ENCODE results near the gene HCN1. TPM values are rescaled to one million over a fixed set of nuclear protein-coding genes. Genes with fewer than 3 reads are reported as not detected.

The HCN1 gene
- total and polyA plus RNA-seq, 2 of the 8 experiments (the other 6 are each of a cell fraction or from before 2014, with no cell fraction given) = 1.1 to 6.7 TPM

GRCh38 chr5:45484781-45485180 is 211.4 kb downstream of the HCN1 start:
- no peaks in the 10 kb centered on the region for H3K36me3 ChIP-seq (ENCODE audit: control insufficient read depth in 2 of 4, insufficient read depth in 4 of 4, low read length in 3 of 4)
- H3K79me1 ChIP-seq (ENCODE audit: low read depth, low read length) = no peaks in the 10 kb centered on the region
- H2BK20ac ChIP-seq (ENCODE audit: low read length) = no peak overlapping the region
- H3K14ac ChIP-seq (ENCODE audit: insufficient read length) = no peak overlapping the region
- no peak overlapping the region for H2AK5ac ChIP-seq (ENCODE audit: low read depth, low read length)
- POLR2A ChIA-PET (ENCODE audit: partially characterized antibody) = no interaction called here
- H2BK12ac ChIP-seq (ENCODE audit: low read depth, low read length) = no peak overlapping the region
- H3K18ac ChIP-seq (ENCODE audit: extremely low read depth, low read length) = no peak overlapping the region
- no peak overlapping the region for H3K27ac ChIP-seq (ENCODE audit: low read depth, low read length)
- H4K5ac ChIP-seq (ENCODE audit: insufficient read length, low read depth, low read length) = no peak overlapping the region
- H3K4ac ChIP-seq (replicated peaks; ENCODE audit: insufficient read length, low read depth, low read length) = no peak overlapping the region
- H3K56ac ChIP-seq (replicated peaks; ENCODE audit: insufficient read length, low read depth, low read length) = no peak overlapping the region
- DNase-seq (ENCODE audit: low read depth in 1 of 2, low spot score in 2 of 2) = no peak
- no peak overlapping the region for H4K8ac ChIP-seq (ENCODE audit: extremely low read depth, insufficient read depth, low read length)
- no peak overlapping the region for H2AFZ ChIP-seq (ENCODE audit: low read length)
- H3K79me2 ChIP-seq (ENCODE audit: control insufficient read depth in 1 of 2, insufficient read depth in 2 of 2, low read length in 2 of 2) = no peaks in the 10 kb centered on the region
- no peak overlapping the region for H3K9ac ChIP-seq (replicated peaks in 1 of 4; ENCODE audit: extremely low read depth in 1 of 4, low read depth in 3 of 4, low read length in 3 of 4)
- no peaks in the 10 kb centered on the region for H3K4me1 ChIP-seq (replicated peaks in 1 of 4; ENCODE audit: control insufficient read depth in 3 of 4, insufficient read depth in 4 of 4, low read length in 3 of 4)
- no peak overlapping the region for H4K91ac ChIP-seq (replicated peaks; ENCODE audit: insufficient read length, low read length)
- H3K4me3 ChIP-seq (ENCODE audit: extremely low read depth in 1 of 4, insufficient read depth in 2 of 4, low read depth in 3 of 4, low read length in 4 of 4) = no peak overlapping the region
- no peak for FAIRE-seq
- H3K23me2 ChIP-seq (ENCODE audit: low read depth, low read length) = no peaks in the 10 kb centered on the region
- H4K20me1 ChIP-seq (replicated peaks in 1 of 2; ENCODE audit: control insufficient read depth in 1 of 2, insufficient read depth in 2 of 2, low read length in 2 of 2) = no peaks in the 10 kb centered on the region
- H3K27me3 ChIP-seq (replicated peaks in 1 of 4; ENCODE audit: control insufficient read depth in 3 of 4, extremely low read depth in 1 of 4, insufficient read depth in 3 of 4, low read length in 3 of 4) = no peaks in the 10 kb centered on the region
- no peak overlapping the region for H3K23ac ChIP-seq (ENCODE audit: insufficient read length)
- H2BK120ac ChIP-seq (replicated peaks; ENCODE audit: low read depth, low read length) = no peak overlapping the region
- TF ChIP-seq BRCA1 (IDR thresholded peaks at IDR 0.05; ENCODE audit: low read depth, low read length) (no peak), KDM5A (IDR thresholded peaks at IDR 0.05; ENCODE audit: low read length) (no peak), SIN3A (conservative IDR thresholded peaks at IDR 0.05 in 1 of 2, IDR thresholded peaks at IDR 0.05 in 1 of 2; ENCODE audit: low read depth in 1 of 2, low read length in 2 of 2) (no peak), SIX5 (IDR thresholded peaks at IDR 0.05; ENCODE audit: low read depth, low read length) (no peak), GABPA (IDR thresholded peaks at IDR 0.05; ENCODE audit: borderline replicate concordance, insufficient read depth, low read length) (no peak), KDM4A (IDR thresholded peaks at IDR 0.05; ENCODE audit: low read depth, low read length, severe bottlenecking) (no peak), TAF1 (IDR thresholded peaks at IDR 0.05; ENCODE audit: low read depth, low read length) (no peak), FOSL1 (IDR thresholded peaks at IDR 0.05; ENCODE audit: insufficient read depth, low read depth, low read length) (no peak), MAX (IDR thresholded peaks at IDR 0.05) (no peak), YY1 (IDR thresholded peaks at IDR 0.05; ENCODE audit: low read depth, low read length) (no peak), EP300 (IDR thresholded peaks at IDR 0.05; ENCODE audit: borderline replicate concordance in 1 of 2, low read depth in 2 of 2, low read length in 2 of 2) (no peak), ZNF274 (IDR thresholded peaks at IDR 0.05; ENCODE audit: borderline replicate concordance, extremely low read depth, low read length) (no peak), TAF7 (optimal IDR thresholded peaks at IDR 0.05; ENCODE audit: borderline replicate concordance, low read depth, low read length) (no peak), CHD1 (IDR thresholded peaks at IDR 0.05; ENCODE audit: low read depth, low read length) (no peak), POU5F1 (IDR thresholded peaks at IDR 0.05; ENCODE audit: low read depth, low read length) (no peak)
- CTCF ChIA-PET (ENCODE audit: partially characterized antibody) = interaction anchor here (0.6 kb wide), 1 partner anchor 266 kb away, joined by 5 read pairs; no protein-coding TSS in a partner anchor
- H3K4me2 ChIP-seq (ENCODE audit: insufficient read depth in 1 of 2, low read depth in 2 of 2, low read length in 2 of 2) = no peak overlapping the region
- WGBS, 2 experiments (ENCODE audit: extremely low coverage in 1 of 2, insufficient coverage in 1 of 2, insufficient read length in 1 of 2, insufficient replicate concordance in 2 of 2, low coverage in 1 of 2, low lambda C conversion rate in 2 of 2, missing lambda C conversion rate in 1 of 2) = 93% methylated on average over 2 of the region's 2 CpGs; no CpG with 5 or more reads in 1 of the 2 experiments
- H2BK5ac ChIP-seq (ENCODE audit: low read depth, low read length) = no peak overlapping the region
- no peaks in the 10 kb centered on the region for H3K9me3 ChIP-seq (ENCODE audit: insufficient read depth in 2 of 2, low read depth in 1 of 2, low read length in 1 of 2)
- no peak overlapping the region for H2BK15ac ChIP-seq (ENCODE audit: low read length)

Data from H1 (cell line).